Tongue (tissue), 2 donors: ENCODE measurements around the gene VIM. TPM values are rescaled to one million over a fixed set of nuclear protein-coding genes. Genes with fewer than 3 reads are reported as not detected.

Source experiments
- DNase-seq: peaks from one replicate; pipeline ENCODE4 v3.0.0-alpha.2; 2015
- total RNA-seq: library from RNA; depleted of rRNA; stranded (reverse); fragments of >200 nt; gene quantifications from one replicate; pipeline ENCODE4 v1.2.3, GENCODE V29; 2014

Gene VIM
- total RNA-seq = 1,559 TPM

- peak; percentile 93 for DNase-seq
Measured at GRCh38 chr10:17228091-17229015, at the start of gene VIM. TSS of gene VIM (plus strand) at chr10:17228241. CDS start at chr10:17229423, 1,182 bp downstream.

GRCh38 chr10:17179002-17179401, 49.0 kb upstream of the VIM start:
- DNase-seq = no peak

- DNase-seq = no peak
Measured at GRCh38 chr10:17181110-17181509, 46.9 kb upstream of the VIM start.

- DNase-seq = peak; percentile 44
Measured at GRCh38 chr10:17181751-17182150, 46.3 kb upstream of the VIM start.

GRCh38 chr10:17183110-17183509, 44.9 kb upstream of the VIM start:
- no peak for DNase-seq

- no peak for DNase-seq
Measured at GRCh38 chr10:17185873-17186272, 42.2 kb upstream of the VIM start.

- DNase-seq = no peak
Measured at GRCh38 chr10:17188644-17189172, 39.3 kb upstream of the VIM start.

GRCh38 chr10:17190602-17191001, 37.4 kb upstream of the VIM start:
- no peak for DNase-seq

GRCh38 chr10:17195083-17195482, 33.0 kb upstream of the VIM start:
- no peak for DNase-seq

GRCh38 chr10:17196045-17196444, 32.0 kb upstream of the VIM start:
- no peak for DNase-seq

- DNase-seq = no peak
Measured at GRCh38 chr10:17196573-17196972, 31.5 kb upstream of the VIM start.

GRCh38 chr10:17199351-17199804, 28.7 kb upstream of the VIM start:
- DNase-seq = peak; percentile 59

- DNase-seq = peak; percentile 36
Measured at GRCh38 chr10:17200001-17200911, 27.8 kb upstream of the VIM start.

GRCh38 chr10:17200912-17201793, 26.9 kb upstream of the VIM start, which contains the start of gene TRDMT1:
TSS of gene TRDMT1 (minus strand) at chr10:17201672. CDS start at chr10:17201634, 38 bp downstream.
- peak; percentile 95 for DNase-seq

- DNase-seq = no peak
Measured at GRCh38 chr10:17201794-17202116, 26.3 kb upstream of the VIM start.

- DNase-seq = no peak
Measured at GRCh38 chr10:17202506-17202905, 25.5 kb upstream of the VIM start.

- DNase-seq = no peak
Measured at GRCh38 chr10:17202999-17203398, 25.0 kb upstream of the VIM start.

- no peak for DNase-seq
Measured at GRCh38 chr10:17203416-17203815, 24.6 kb upstream of the VIM start.

GRCh38 chr10:17206210-17206709, 21.8 kb upstream of the VIM start:
- no peak for DNase-seq

GRCh38 chr10:17208476-17208875, 19.6 kb upstream of the VIM start:
- DNase-seq = no peak

- no peak for DNase-seq
Measured at GRCh38 chr10:17209302-17209701, 18.7 kb upstream of the VIM start.
